B cell (primary cell): Measurements from ENCODE around the gene KCNQ2. TPM values are rescaled to one million over a fixed set of nuclear protein-coding genes. Genes with fewer than 3 reads are reported as not detected.

Experiments used
- ATAC-seq: fragments of 200-7000 bp; cut with Tn5 transposase; one replicate; pipeline ENCODE4 v1.10.0; 2021; ENCODE audit warnings: low read depth, mild to moderate bottlenecking, moderate number of reproducible peaks, moderate library complexity
- CTCF ChIA-PET: fragments of 350-600 bp; sonication (Branson Sonifier 250); formaldehyde crosslinking; loops from one replicate; lab custom pipeline; 2021; ENCODE audit warnings: antibody characterized with exemption, inconsistent platforms; lab: Charles Lee
- POLR2A ChIA-PET: fragments of 350-600 bp; sonication (Branson Sonifier 250); formaldehyde crosslinking; loops from one replicate; lab custom pipeline; 2021; ENCODE audit warnings: antibody characterized with exemption; lab: Charles Lee
- DNase-seq: peaks from one replicate; pipeline ENCODE4 v3.0.0; 2013
- H2AFZ ChIP-seq: 2 replicates; pipeline ENCODE4 v1.6.1; 2012; ENCODE audit warnings: mild to moderate bottlenecking, low read depth, low read length; ENCODE audit not compliant: insufficient read depth, poor library complexity, severe bottlenecking
- H3K27ac ChIP-seq, 2 donors: 1 replicate in 1 of 2; 2 replicates in 1 of 2; pipeline ENCODE4 v1.5.1; 2012 to 2013; ENCODE audit warnings: low read length in 2 of 2, mild to moderate bottlenecking in 2 of 2, moderate library complexity in 1 of 2
- H3K27me3 ChIP-seq, 4 experiments: fragments of 200-600 bp in 1 of 4; sonication (generic) in 1 of 4; replicated peaks in 1 of 4; 1 replicate in 2 of 4; 2 replicates in 2 of 4; pipeline versions ENCODE4 v1.6.1 to v1.7.0; 2013 to 2016; ENCODE audit warnings: low read length in 3 of 4, mild to moderate bottlenecking in 2 of 4, mixed read lengths in 1 of 4, moderate library complexity in 1 of 4; ENCODE audit not compliant: insufficient read depth in 4 of 4, control insufficient read depth in 3 of 4; ENCODE audit errors: control extremely low read depth in 1 of 4
- H3K36me3 ChIP-seq, 2 experiments: replicated peaks in 1 of 2; 1 replicate in 1 of 2; 2 replicates in 1 of 2; pipeline versions ENCODE4 v1.6.1 to v1.7.1; 2013; ENCODE audit warnings: low read length in 1 of 2; ENCODE audit not compliant: insufficient read depth in 2 of 2, control insufficient read depth in 1 of 2; ENCODE audit errors: control extremely low read depth in 1 of 2, extremely low read depth in 1 of 2
- H3K4me1 ChIP-seq, 2 donors: fragments of 200-600 bp in 1 of 2; sonication (generic) in 1 of 2; 1 replicate in 1 of 2; 2 replicates in 1 of 2; pipeline versions ENCODE4 v1.5.1 to v1.6.1; 2013 to 2017; ENCODE audit warnings: low read length in 2 of 2; ENCODE audit not compliant: control insufficient read depth in 2 of 2, insufficient read depth in 2 of 2
- H3K4me2 ChIP-seq: replicated peaks from 2 replicates; pipeline ENCODE3; 2012; ENCODE audit warnings: mild to moderate bottlenecking, low read depth, low read length; ENCODE audit not compliant: poor library complexity, severe bottlenecking
- H3K4me3 ChIP-seq, 5 experiments: fragments of 200-600 bp in 1 of 5; sonication (generic) in 1 of 5; 1 replicate in 3 of 5; 2 replicates in 2 of 5; pipeline versions ENCODE4 v1.5.1 to v1.7.0; 2011 to 2016; ENCODE audit warnings: low read length in 4 of 5, mild to moderate bottlenecking in 4 of 5, low read depth in 2 of 5, control low read depth in 1 of 5, moderate library complexity in 1 of 5; ENCODE audit not compliant: insufficient read depth in 1 of 5; ENCODE audit errors: control extremely low read depth in 1 of 5, extremely low read depth in 1 of 5
- H3K79me2 ChIP-seq: fragments of 200-600 bp; sonication (generic); one replicate; pipeline ENCODE4 v1.6.0; 2016; ENCODE audit warnings: low read length; ENCODE audit not compliant: control insufficient read depth, insufficient read depth
- H3K9ac ChIP-seq: fragments of 200-600 bp; sonication (generic); 2 replicates; pipeline ENCODE4 v1.6.1; 2017; ENCODE audit warnings: mild to moderate bottlenecking, low read length, moderate library complexity
- H3K9me3 ChIP-seq, 3 donors: one replicate each; pipeline versions ENCODE4 v1.6.1 to v1.7.1; 2013; ENCODE audit warnings: low read length in 2 of 3; ENCODE audit not compliant: control insufficient read depth in 2 of 3, insufficient read depth in 1 of 3; ENCODE audit errors: control extremely low read depth in 1 of 3
- H4K20me1 ChIP-seq: 2 replicates; pipeline ENCODE4 v1.6.0; 2012; ENCODE audit warnings: mild to moderate bottlenecking, low read length; ENCODE audit not compliant: insufficient read depth, control insufficient read depth, poor library complexity, severe bottlenecking
- H3K27ac Mint-ChIP-seq: one replicate; pipeline ENCODE4 v1.8.0; 2021; ENCODE audit warnings: mixed read lengths
- H3K27me3 Mint-ChIP-seq: one replicate; pipeline ENCODE4 v1.8.0; 2021; ENCODE audit warnings: mixed read lengths
- H3K4me1 Mint-ChIP-seq: one replicate; pipeline ENCODE4 v1.8.0; 2021; ENCODE audit warnings: mixed read lengths
- H3K4me3 Mint-ChIP-seq: one replicate; pipeline ENCODE4 v1.8.0; 2021; ENCODE audit warnings: mixed read lengths
- H3K9me3 Mint-ChIP-seq: one replicate; pipeline ENCODE4 v1.8.0; 2022; ENCODE audit warnings: mixed read lengths; ENCODE audit not compliant: insufficient read depth
- EZH2 ChIP-seq: IDR thresholded peaks from 2 replicates; pipeline ENCODE4 v1.6.1; 2012; ENCODE audit warnings: borderline replicate concordance, low read depth, mild to moderate bottlenecking, moderate library complexity, low read length; ENCODE audit not compliant: insufficient read depth, poor library complexity, severe bottlenecking
- WGBS: methylation state at CpG from one replicate; pipeline ENCODE4 v1.1.5; 2013; ENCODE audit warnings: missing lambda C conversion rate; ENCODE audit not compliant: insufficient coverage; 5-methylcytosine and 5-hydroxymethylcytosine counted together
- intact Hi-C: fragments of 100-400 bp; cut with micrococcal nuclease; formaldehyde crosslinking; loops from one replicate; pipeline ENCODE4 v1.10.0; 2022
- polyA plus RNA-seq: library from polyadenylated mRNA; depleted of rRNA; stranded (reverse); fragments of >200 nt; gene quantifications from 2 replicates; pipeline ENCODE4 v1.2.3, GENCODE V29; 2012
- total RNA-seq, 2 donors: library from RNA; stranded (reverse); fragments of 120-200 nt in 1 of 2; gene quantifications; 1 replicate in 1 of 2; 2 replicates in 1 of 2; pipeline versions ENCODE4 v1.2.3 to v1.2.4, GENCODE V29; 2013 to 2022
- TF ChIP-seq, protein P1 (sequence below): fragments of 200-600 bp; IDR thresholded peaks from one replicate; pipeline ENCODE4 v1.8.0; 2022; ENCODE audit warnings: antibody characterized with exemption, mild to moderate bottlenecking

The KCNQ2 gene
- total and polyA plus RNA-seq, 2 donors (not counting 1 experiment from before 2014, with no cell fraction given): 0.12 TPM; not detected in 1

DNA sequence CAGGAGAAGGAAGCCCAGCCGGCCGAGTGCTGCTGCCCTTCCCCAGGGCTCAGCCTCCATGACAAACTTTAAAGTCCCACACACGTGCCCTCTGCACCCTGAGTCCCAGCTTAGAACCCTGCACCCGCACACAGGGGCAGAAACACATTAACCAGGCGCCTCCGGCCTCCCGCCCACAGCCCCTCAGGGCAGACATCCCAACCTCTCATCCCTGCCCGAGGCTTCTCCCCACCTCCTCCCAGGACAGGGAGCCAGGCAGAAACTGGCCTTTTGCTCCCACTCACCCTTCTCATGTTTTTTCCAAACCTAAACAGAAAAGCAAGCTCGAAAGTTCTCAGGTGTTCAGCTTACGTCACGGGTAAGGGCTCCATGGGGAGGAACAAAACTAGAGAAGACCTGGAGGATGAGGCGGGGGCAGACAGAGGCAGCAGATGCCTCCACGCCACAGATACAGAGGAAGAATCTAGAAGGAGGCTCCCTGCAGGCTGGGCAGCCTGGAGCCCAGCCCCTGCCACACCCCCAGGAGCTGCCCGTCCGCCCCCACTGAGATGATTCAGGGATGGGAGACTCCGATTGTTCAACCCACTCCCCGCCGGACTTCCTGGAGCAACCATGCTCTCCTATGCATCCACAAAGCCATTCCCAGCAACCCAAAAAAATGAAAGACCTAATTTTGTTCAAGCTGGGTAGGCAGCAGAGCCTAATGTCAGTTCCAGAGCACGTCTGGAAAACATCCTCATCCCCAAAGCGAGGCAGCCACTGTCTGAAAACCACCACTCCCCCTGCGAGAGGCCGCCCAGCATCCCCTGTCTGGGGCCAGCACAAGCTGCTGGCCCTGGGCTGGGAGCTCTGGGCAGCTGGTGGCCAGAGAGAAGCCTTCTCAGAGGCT is 8.8 kb downstream of the KCNQ2 start:
- Mint-ChIP-seq H3K27me3 (peaks cover 40% of the 10 kb centered on the region), H3K4me3 (no peak overlapping the region), H3K27ac (no peak overlapping the region), H3K4me1 (no peaks in the 10 kb centered on the region), H3K9me3 (no peaks in the 10 kb centered on the region)
- ChIA-PET POLR2A (no interaction called here), CTCF (no interaction called here)
- no peak overlapping the region for H3K9ac ChIP-seq
- H3K9me3 ChIP-seq: peaks cover 0 to 3% (median 0%) of the 10 kb centered on the region in 3 donors
- TF ChIP-seq EZH2: no peak
- TF ChIP-seq, protein P1, sequence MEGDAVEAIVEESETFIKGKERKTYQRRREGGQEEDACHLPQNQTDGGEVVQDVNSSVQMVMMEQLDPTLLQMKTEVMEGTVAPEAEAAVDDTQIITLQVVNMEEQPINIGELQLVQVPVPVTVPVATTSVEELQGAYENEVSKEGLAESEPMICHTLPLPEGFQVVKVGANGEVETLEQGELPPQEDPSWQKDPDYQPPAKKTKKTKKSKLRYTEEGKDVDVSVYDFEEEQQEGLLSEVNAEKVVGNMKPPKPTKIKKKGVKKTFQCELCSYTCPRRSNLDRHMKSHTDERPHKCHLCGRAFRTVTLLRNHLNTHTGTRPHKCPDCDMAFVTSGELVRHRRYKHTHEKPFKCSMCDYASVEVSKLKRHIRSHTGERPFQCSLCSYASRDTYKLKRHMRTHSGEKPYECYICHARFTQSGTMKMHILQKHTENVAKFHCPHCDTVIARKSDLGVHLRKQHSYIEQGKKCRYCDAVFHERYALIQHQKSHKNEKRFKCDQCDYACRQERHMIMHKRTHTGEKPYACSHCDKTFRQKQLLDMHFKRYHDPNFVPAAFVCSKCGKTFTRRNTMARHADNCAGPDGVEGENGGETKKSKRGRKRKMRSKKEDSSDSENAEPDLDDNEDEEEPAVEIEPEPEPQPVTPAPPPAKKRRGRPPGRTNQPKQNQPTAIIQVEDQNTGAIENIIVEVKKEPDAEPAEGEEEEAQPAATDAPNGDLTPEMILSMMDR: no peak
- H3K4me3 ChIP-seq: no peak overlapping the region
- DNase-seq (no peak), ATAC-seq (no peak)
- WGBS: 70% methylated on average over 22 of the region's 22 CpGs
- no peaks in the 10 kb centered on the region for H4K20me1 ChIP-seq
- H3K27me3 ChIP-seq: peaks cover 0 to 5% (median 0%) of the 10 kb centered on the region in 4 experiments
- no peak overlapping the region for H3K4me2 ChIP-seq
- intact Hi-C loops: no loop called here
- H2AFZ ChIP-seq: no peak overlapping the region
- no peak overlapping the region for H3K27ac ChIP-seq
- no peaks in the 10 kb centered on the region for H3K4me1 ChIP-seq
- no peaks in the 10 kb centered on the region for H3K79me2 ChIP-seq
- no peaks in the 10 kb centered on the region for H3K36me3 ChIP-seq

DNA sequence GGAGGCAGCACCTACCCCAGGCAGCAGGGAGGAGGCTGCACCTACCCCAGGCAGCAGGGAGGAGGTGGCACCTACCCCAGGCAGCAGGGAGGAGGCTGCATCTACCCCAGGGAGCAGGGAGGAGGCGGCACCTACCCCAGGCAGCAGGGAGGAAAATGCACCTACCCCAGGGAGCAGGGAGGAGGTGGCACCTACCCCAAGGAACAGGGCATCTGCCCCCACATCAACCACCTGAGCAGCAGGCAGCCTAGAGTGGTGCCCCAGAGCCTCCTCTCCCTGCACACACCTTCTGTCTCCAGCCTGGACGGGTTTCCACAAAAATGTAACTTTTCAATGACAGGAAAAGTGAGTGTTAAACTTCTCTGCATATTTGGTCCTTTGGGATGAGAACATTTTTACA is 10.2 kb downstream of the KCNQ2 start:
- Histone ChIP-seq H2AFZ (no peak overlapping the region), H3K4me1 (peaks cover 7 to 10% of the 10 kb centered on the region in 2 donors), H3K27ac (no peak overlapping the region), H3K4me2 (no peak overlapping the region), H3K79me2 (no peaks in the 10 kb centered on the region), H3K36me3 (no peaks in the 10 kb centered on the region), H3K27me3 (peaks cover 0 to 12% (median 0%) of the 10 kb centered on the region in 4 experiments), H3K9me3 (peaks cover 0 to 10% (median 0%) of the 10 kb centered on the region in 3 donors), H3K9ac (no peak overlapping the region), H3K4me3 (no peak overlapping the region), H4K20me1 (no peaks in the 10 kb centered on the region)
- Mint-ChIP-seq H3K4me3 (no peak overlapping the region), H3K27me3 (peaks cover 34% of the 10 kb centered on the region), H3K4me1 (peaks cover 6% of the 10 kb centered on the region), H3K9me3 (no peaks in the 10 kb centered on the region), H3K27ac (no peak overlapping the region)
- ChIA-PET CTCF (no interaction called here), POLR2A (no interaction called here)
- TF ChIP-seq, protein P1: no peak
- no peak for TF ChIP-seq EZH2
- ATAC-seq (no peak), DNase-seq (no peak)
- 56% methylated on average over 2 of the region's 2 CpGs for WGBS
- intact Hi-C loops: no loop called here
